KMS-11 (cell line): ENCODE measurements around the gene OXCT1.
"Not testable (repeated sequence)": the region's sequence is repeated elsewhere in the genome, so short reads cannot be mapped to it uniquely, and the experiment has no call there.

Source experiments
- H2AFZ ChIP-seq: fragments of 200-600 bp; sonication (generic); 2 replicates; pipeline ENCODE4 v1.6.1; 2016; ENCODE audit warnings: antibody characterized with exemption, mixed run types, low read depth
- H3K27ac ChIP-seq: fragments of 200-600 bp; sonication (generic); 2 replicates; pipeline ENCODE4 v1.6.1; 2016; ENCODE audit warnings: mild to moderate bottlenecking, mixed run types
- H3K27me3 ChIP-seq: fragments of 200-600 bp; sonication (generic); 2 replicates; pipeline ENCODE4 v1.6.1; 2017; ENCODE audit warnings: mild to moderate bottlenecking, low read depth, mixed run types, moderate library complexity; ENCODE audit not compliant: insufficient read depth
- H3K36me3 ChIP-seq: fragments of 200-600 bp; sonication (generic); 2 replicates; pipeline ENCODE4 v1.6.1; 2017; ENCODE audit warnings: mild to moderate bottlenecking, mixed run types; ENCODE audit not compliant: insufficient read depth
- H3K4me1 ChIP-seq: fragments of 200-600 bp; sonication (generic); 2 replicates; pipeline ENCODE4 v1.6.1; 2016; ENCODE audit warnings: mild to moderate bottlenecking, low read depth, mixed run types; ENCODE audit not compliant: poor library complexity, severe bottlenecking
- H3K4me2 ChIP-seq: fragments of 200-600 bp; sonication (generic); 2 replicates; pipeline ENCODE4 v1.7.0; 2016; ENCODE audit warnings: mild to moderate bottlenecking, mixed run types
- H3K4me3 ChIP-seq: fragments of 200-600 bp; sonication (generic); IDR thresholded peaks from 2 replicates; pipeline ENCODE4 v1.6.1; 2017; ENCODE audit warnings: low read depth, low read length, mixed read lengths; ENCODE audit not compliant: insufficient read depth
- H3K79me2 ChIP-seq: fragments of 200-600 bp; sonication (generic); 2 replicates; pipeline ENCODE4 v1.6.1; 2016; ENCODE audit warnings: low read depth, mixed run types; ENCODE audit not compliant: insufficient read depth
- H3K9ac ChIP-seq: fragments of 200-600 bp; sonication (generic); 2 replicates; pipeline ENCODE4 v1.6.1; 2016; ENCODE audit warnings: mild to moderate bottlenecking, mixed run types
- H4K20me1 ChIP-seq: fragments of 200-600 bp; sonication (generic); 2 replicates; pipeline ENCODE4 v1.6.1; 2016; ENCODE audit warnings: mild to moderate bottlenecking, mixed run types; ENCODE audit not compliant: insufficient read depth
- TF ChIP-seq, protein P1 (sequence below): fragments of 200-600 bp; sonication (generic); conservative IDR thresholded peaks from 2 replicates; pipeline ENCODE4 v1.6.1; 2017; ENCODE audit warnings: low read depth, mild to moderate bottlenecking, antibody characterized with exemption, low read length, moderate library complexity, mixed read lengths

Gene OXCT1

GRCh38 chr5:41716382-41716781, 153.8 kb downstream of the OXCT1 start:
- Histone ChIP-seq H4K20me1 (no peaks in the 10 kb centered on the region), H3K4me1 (peaks cover 4% of the 10 kb centered on the region), H3K9ac (no peak overlapping the region), H3K27me3 (no peaks in the 10 kb centered on the region), H3K27ac (no peak overlapping the region), H2AFZ (no peak overlapping the region), H3K36me3 (no peaks in the 10 kb centered on the region), H3K4me2 (no peak overlapping the region), H3K79me2 (no peaks in the 10 kb centered on the region), H3K4me3 (no peak overlapping the region)
- TF ChIP-seq, protein P1, sequence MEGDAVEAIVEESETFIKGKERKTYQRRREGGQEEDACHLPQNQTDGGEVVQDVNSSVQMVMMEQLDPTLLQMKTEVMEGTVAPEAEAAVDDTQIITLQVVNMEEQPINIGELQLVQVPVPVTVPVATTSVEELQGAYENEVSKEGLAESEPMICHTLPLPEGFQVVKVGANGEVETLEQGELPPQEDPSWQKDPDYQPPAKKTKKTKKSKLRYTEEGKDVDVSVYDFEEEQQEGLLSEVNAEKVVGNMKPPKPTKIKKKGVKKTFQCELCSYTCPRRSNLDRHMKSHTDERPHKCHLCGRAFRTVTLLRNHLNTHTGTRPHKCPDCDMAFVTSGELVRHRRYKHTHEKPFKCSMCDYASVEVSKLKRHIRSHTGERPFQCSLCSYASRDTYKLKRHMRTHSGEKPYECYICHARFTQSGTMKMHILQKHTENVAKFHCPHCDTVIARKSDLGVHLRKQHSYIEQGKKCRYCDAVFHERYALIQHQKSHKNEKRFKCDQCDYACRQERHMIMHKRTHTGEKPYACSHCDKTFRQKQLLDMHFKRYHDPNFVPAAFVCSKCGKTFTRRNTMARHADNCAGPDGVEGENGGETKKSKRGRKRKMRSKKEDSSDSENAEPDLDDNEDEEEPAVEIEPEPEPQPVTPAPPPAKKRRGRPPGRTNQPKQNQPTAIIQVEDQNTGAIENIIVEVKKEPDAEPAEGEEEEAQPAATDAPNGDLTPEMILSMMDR = no peak

DNA sequence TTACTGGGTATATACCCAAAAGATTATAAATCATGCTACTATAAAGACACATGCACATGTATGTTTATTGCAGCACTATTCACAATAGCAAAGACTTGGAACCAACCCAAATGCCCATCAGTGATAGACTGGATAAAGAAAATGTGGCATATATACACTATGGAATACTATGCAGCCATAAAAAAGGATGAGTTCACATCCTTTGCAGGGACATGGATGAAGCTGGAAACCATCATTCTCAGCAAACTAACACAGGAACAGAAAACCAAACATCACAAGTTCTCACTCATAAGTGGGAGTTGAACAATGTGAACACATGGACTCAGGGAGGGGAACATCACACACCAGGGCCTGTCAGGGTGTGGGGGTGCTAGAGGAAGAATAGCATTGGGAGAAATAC, 155.8 kb downstream of the OXCT1 start:
- not testable (repeated sequence) for H3K27ac ChIP-seq, H3K4me2 ChIP-seq, H2AFZ ChIP-seq, H3K27me3 ChIP-seq, H3K4me1 ChIP-seq, H3K9ac ChIP-seq, H4K20me1 ChIP-seq, H3K36me3 ChIP-seq, H3K79me2 ChIP-seq, H3K4me3 ChIP-seq

DNA sequence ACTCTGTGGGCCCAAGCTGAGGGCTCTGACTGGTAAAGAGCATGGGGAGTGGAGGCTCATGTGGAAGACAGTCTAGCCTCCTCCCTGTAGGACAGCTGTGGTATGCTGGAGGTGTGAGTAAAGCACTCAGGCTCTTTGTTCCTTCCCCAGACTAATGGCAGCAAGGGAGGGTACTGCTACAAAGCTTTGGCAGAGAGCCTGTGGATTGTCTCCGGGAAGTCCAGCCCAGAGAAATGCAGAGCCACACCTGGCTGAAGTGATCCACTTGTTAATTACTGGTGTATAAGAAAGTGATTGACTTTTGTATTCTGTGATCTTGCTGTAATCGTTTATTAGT, 161.7 kb downstream of the OXCT1 start:
- Histone ChIP-seq H3K79me2 (no peaks in the 10 kb centered on the region), H2AFZ (no peak overlapping the region), H3K4me3 (no peak overlapping the region), H3K9ac (no peak overlapping the region), H4K20me1 (no peaks in the 10 kb centered on the region), H3K27me3 (no peaks in the 10 kb centered on the region), H3K4me1 (no peaks in the 10 kb centered on the region), H3K36me3 (no peaks in the 10 kb centered on the region), H3K4me2 (no peak overlapping the region), H3K27ac (no peak overlapping the region)
- TF ChIP-seq, protein P1 = no peak

DNA sequence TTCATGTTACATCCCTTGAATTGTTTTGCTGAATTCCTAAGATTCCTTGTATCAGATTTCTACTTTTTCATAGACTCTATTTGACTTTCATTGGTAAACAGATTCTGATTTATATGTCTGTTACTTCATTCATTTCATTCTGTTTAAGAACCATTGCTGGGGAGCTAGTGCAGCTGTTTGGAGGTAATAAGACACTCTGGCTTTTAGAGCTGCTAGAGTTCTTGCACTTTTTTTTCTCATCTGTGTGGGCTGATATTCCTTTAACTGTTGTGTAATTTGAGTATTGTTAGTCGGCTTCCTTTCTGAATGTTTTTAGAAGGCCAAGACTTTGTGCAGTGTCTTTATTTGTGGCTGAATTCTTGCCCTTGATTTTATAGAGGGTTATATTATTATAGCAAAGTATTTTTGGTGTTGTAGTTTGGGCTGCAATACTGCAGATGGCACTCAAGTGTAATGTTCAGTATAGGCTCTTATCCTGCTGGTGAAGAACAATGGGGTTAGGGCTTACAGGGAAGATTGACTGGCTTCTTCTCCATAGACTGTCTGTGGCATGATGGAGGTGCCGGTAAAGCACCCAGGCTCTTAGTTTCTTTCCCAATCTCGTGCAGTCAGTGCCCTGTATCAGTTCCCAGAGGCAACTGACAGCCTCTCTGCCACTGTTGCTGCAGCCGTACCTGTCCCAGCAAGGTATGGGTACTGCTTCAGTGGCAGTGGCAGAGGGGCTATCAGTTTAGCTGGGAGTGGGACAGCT, 162.2 kb downstream of the OXCT1 start:
- H3K79me2 ChIP-seq = no peaks in the 10 kb centered on the region
- TF ChIP-seq, protein P1 = peak; percentile 71
- H2AFZ ChIP-seq = no peak overlapping the region
- no peak overlapping the region for H3K9ac ChIP-seq
- no peak overlapping the region for H3K27ac ChIP-seq
- no peak overlapping the region for H3K4me2 ChIP-seq
- no peaks in the 10 kb centered on the region for H4K20me1 ChIP-seq
- H3K27me3 ChIP-seq = no peaks in the 10 kb centered on the region
- H3K4me1 ChIP-seq = no peaks in the 10 kb centered on the region
- H3K4me3 ChIP-seq = no peak overlapping the region
- H3K36me3 ChIP-seq = no peaks in the 10 kb centered on the region

GRCh38 chr5:41695920-41696582, 174.2 kb downstream of the OXCT1 start:
- Histone ChIP-seq H3K4me1 (no peaks in the 10 kb centered on the region), H2AFZ (no peak overlapping the region), H3K36me3 (no peaks in the 10 kb centered on the region), H3K79me2 (no peaks in the 10 kb centered on the region), H3K27ac (no peak overlapping the region), H3K27me3 (no peaks in the 10 kb centered on the region), H3K4me3 (no peak overlapping the region), H3K9ac (no peak overlapping the region), H3K4me2 (no peak overlapping the region), H4K20me1 (no peaks in the 10 kb centered on the region)
- TF ChIP-seq, protein P1 = peak; percentile 36
